ENCODE results near the gene LZTFL1. TPM values are rescaled to one million over a fixed set of nuclear protein-coding genes. Genes with fewer than 3 reads are reported as not detected.

Gene LZTFL1
- total RNA-seq, 1 experiment from 2014 or later, result 9.1 TPM

DNA sequence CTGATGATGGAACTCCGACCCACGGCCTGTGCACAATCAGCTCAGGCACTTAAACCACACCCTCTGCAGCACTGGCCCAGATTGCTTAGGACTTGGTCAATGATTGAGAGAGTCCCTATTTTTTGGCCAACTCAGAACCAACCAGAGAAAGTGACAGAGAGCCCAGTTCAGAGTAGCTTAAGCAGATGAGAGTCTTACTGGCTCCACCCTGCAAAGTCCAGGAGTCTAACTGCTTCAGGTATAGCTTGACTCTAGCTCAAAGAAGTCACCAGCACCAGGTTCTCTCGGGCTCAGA is 65.7 kb downstream of the LZTFL1 start:
- no TSS peak for BruUV-seq (replicated peaks)
- peaks cover 15% of the 10 kb centered on the region for H3K4me1 ChIP-seq
- POLR2A ChIA-PET, result no interaction called here
- Mint-ChIP-seq H3K4me3 (ENCODE audit: unreplicated experiment) (no peak overlapping the region), H3K36me3 (ENCODE audit: insufficient read depth, unreplicated experiment) (no peaks in the 10 kb centered on the region), H3K27ac (ENCODE audit: unreplicated experiment) (no peak overlapping the region), H3K4me1 (ENCODE audit: low read depth, unreplicated experiment) (peaks cover 7% of the 10 kb centered on the region), H3K9me3 (ENCODE audit: unreplicated experiment) (no peaks in the 10 kb centered on the region), H3K27me3 (ENCODE audit: insufficient read depth, unreplicated experiment) (no peaks in the 10 kb centered on the region)
- DNase-seq, result peak in 1 of 2 experiments; percentile 13
- H3K9me3 ChIP-seq, result no peaks in the 10 kb centered on the region
- H3K36me3 ChIP-seq (ENCODE audit: control insufficient read depth, insufficient read depth, low read length), result no peaks in the 10 kb centered on the region
- H3K27me3 ChIP-seq (replicated peaks; ENCODE audit: control insufficient read depth, insufficient read depth, low read length), result no peaks in the 10 kb centered on the region
- TF ChIP-seq, protein P1, sequence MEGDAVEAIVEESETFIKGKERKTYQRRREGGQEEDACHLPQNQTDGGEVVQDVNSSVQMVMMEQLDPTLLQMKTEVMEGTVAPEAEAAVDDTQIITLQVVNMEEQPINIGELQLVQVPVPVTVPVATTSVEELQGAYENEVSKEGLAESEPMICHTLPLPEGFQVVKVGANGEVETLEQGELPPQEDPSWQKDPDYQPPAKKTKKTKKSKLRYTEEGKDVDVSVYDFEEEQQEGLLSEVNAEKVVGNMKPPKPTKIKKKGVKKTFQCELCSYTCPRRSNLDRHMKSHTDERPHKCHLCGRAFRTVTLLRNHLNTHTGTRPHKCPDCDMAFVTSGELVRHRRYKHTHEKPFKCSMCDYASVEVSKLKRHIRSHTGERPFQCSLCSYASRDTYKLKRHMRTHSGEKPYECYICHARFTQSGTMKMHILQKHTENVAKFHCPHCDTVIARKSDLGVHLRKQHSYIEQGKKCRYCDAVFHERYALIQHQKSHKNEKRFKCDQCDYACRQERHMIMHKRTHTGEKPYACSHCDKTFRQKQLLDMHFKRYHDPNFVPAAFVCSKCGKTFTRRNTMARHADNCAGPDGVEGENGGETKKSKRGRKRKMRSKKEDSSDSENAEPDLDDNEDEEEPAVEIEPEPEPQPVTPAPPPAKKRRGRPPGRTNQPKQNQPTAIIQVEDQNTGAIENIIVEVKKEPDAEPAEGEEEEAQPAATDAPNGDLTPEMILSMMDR (IDR thresholded peaks at IDR 0.05; ENCODE audit: insufficient read depth in 1 of 2, low read depth in 1 of 2, low read length in 1 of 2, severe bottlenecking in 1 of 2, unreplicated experiment in 1 of 2), result no peak
- CTCF ChIA-PET, result no interaction called here
- intact Hi-C loops (cut with micrococcal nuclease; ENCODE audit: unreplicated experiment), result no loop called here
- no peak overlapping the region for H3K4me3 ChIP-seq (ENCODE audit: low read depth, low read length)

DNA sequence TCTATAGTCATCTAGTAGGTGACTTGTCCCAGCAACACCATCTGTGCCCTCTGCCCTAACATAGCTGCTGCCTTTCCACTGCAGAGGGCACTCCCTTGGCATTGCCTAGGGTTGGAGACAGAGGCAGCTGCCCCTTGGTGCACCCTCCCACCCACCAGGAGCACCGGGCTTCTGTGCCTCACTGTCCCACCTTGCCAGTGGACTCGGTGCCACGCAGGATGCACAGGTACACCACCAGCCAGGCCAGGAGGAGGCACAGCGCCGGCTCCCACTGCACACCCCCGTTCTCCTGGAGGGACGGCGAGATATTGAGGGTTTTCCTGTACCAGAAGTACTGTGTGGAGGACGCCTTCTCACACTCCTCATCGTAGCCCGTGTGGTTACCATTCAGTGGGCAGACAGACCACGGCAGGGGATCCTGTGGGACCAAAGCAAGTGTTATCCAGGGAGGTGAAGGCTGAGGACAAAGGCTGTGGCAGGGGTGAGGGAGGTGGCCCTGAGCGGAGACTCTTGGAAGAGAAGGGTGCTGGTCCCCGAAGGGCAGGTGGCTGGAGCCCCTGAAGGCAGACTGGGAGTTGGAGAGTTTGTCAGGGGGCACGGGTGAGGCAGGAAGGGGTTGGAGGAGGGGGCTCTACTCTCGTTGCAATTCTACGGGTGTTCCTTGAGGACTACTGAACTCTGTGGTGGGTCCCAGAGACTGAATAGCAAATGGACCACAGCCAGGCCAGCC is 66.2 kb downstream of the LZTFL1 start:
- Histone ChIP-seq H3K4me1 (peaks cover 15% of the 10 kb centered on the region), H3K4me3 (ENCODE audit: low read depth, low read length) (no peak overlapping the region), H3K9me3 (no peaks in the 10 kb centered on the region), H3K27me3 (replicated peaks; ENCODE audit: control insufficient read depth, insufficient read depth, low read length) (no peaks in the 10 kb centered on the region), H3K36me3 (ENCODE audit: control insufficient read depth, insufficient read depth, low read length) (no peaks in the 10 kb centered on the region)
- intact Hi-C loops (cut with micrococcal nuclease; ENCODE audit: unreplicated experiment), result no loop called here
- H3K4me1 Mint-ChIP-seq (ENCODE audit: low read depth, unreplicated experiment), result peaks cover 7% of the 10 kb centered on the region
- POLR2A ChIA-PET, result no interaction called here
- H3K4me3 Mint-ChIP-seq (ENCODE audit: unreplicated experiment), result no peak overlapping the region
- H3K9me3 Mint-ChIP-seq (ENCODE audit: unreplicated experiment), result no peaks in the 10 kb centered on the region
- H3K27me3 Mint-ChIP-seq (ENCODE audit: insufficient read depth, unreplicated experiment), result no peaks in the 10 kb centered on the region
- peak in 1 of 2 experiments; percentile 17 for DNase-seq
- no peak overlapping the region for H3K27ac Mint-ChIP-seq (ENCODE audit: unreplicated experiment)
- H3K36me3 Mint-ChIP-seq (ENCODE audit: insufficient read depth, unreplicated experiment), result no peaks in the 10 kb centered on the region
- BruUV-seq (replicated peaks), result no TSS peak
- TF ChIP-seq, protein P1 (IDR thresholded peaks at IDR 0.05; ENCODE audit: insufficient read depth in 1 of 2, low read depth in 1 of 2, low read length in 1 of 2, severe bottlenecking in 1 of 2, unreplicated experiment in 1 of 2), result no peak
- CTCF ChIA-PET, result no interaction called here

DNA sequence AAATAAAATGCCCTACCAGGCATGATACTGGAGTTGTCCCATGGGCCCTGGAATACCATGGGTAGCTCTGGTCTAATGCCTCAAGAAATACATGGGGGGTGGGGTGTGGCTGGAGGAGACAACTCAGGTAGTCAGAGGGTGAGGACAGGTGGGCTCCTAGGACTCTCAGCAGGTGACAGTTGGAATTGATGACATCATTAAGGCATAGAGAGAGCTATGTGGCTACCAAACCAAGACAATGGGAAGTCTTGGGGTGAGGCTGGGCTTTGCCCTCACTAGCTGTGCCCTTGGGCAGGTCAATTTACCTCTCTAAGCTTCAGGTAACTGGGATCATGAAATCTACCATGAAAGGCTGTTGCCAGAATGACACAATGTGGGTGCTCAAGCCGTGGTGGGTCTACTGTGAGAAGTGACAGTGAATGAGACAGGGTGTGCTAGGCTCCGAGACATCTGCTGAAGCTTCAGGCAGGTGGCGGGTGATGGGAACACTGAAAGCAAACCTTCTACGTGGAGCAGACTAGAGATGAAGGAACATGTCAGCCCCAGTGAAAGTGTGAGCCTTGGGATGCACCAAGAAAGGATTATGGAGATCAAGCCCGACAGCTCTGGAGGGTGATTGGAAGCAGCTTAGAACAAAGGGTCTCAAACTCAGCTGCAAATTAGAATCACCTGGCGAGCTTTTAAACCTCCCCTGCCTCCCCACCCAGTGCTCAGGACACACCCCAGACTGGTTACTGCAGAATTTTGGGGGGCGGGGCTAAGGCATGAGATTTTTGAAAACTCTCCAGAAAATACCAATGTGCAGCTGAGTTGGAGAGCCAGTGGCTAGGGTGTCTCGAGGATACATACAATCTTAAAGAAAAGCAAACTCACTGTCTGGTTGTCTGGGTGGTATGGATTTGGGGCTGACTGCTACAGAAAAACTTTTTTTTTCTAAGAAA is 67.1 kb downstream of the LZTFL1 start:
- H3K27ac Mint-ChIP-seq (ENCODE audit: unreplicated experiment), result no peak overlapping the region
- H3K4me3 Mint-ChIP-seq (ENCODE audit: unreplicated experiment), result no peak overlapping the region
- TF ChIP-seq, protein P1 (IDR thresholded peaks at IDR 0.05; ENCODE audit: insufficient read depth in 1 of 2, low read depth in 1 of 2, low read length in 1 of 2, severe bottlenecking in 1 of 2, unreplicated experiment in 1 of 2), result no peak
- BruUV-seq (replicated peaks), result no TSS peak
- no peaks in the 10 kb centered on the region for H3K27me3 Mint-ChIP-seq (ENCODE audit: insufficient read depth, unreplicated experiment)
- Histone ChIP-seq H3K4me1 (peaks cover 15% of the 10 kb centered on the region), H3K9me3 (no peaks in the 10 kb centered on the region), H3K27me3 (replicated peaks; ENCODE audit: control insufficient read depth, insufficient read depth, low read length) (no peaks in the 10 kb centered on the region), H3K4me3 (ENCODE audit: low read depth, low read length) (no peak overlapping the region), H3K36me3 (ENCODE audit: control insufficient read depth, insufficient read depth, low read length) (no peaks in the 10 kb centered on the region)
- intact Hi-C loops (cut with micrococcal nuclease; ENCODE audit: unreplicated experiment), result no loop called here
- H3K4me1 Mint-ChIP-seq (ENCODE audit: low read depth, unreplicated experiment), result peaks cover 7% of the 10 kb centered on the region
- no peaks in the 10 kb centered on the region for H3K36me3 Mint-ChIP-seq (ENCODE audit: insufficient read depth, unreplicated experiment)
- DNase-seq, result peak in 1 of 2 experiments; percentile 11
- POLR2A ChIA-PET, result no interaction called here
- H3K9me3 Mint-ChIP-seq (ENCODE audit: unreplicated experiment), result no peaks in the 10 kb centered on the region
- CTCF ChIA-PET, result no interaction called here
